Renal cortical epithelial cell (primary cell): ENCODE measurements around the gene KATNAL2. TPM values are rescaled to one million over a fixed set of nuclear protein-coding genes. Genes with fewer than 3 reads are reported as not detected.
"Not testable (repeated sequence)": the region's sequence is repeated elsewhere in the genome, so short reads cannot be mapped to it uniquely, and the experiment has no call there.

ENCODE experiments used
- DNase-seq: peaks from one replicate; pipeline ENCODE4 v3.0.0-alpha.2; 2011; ENCODE audit warnings: low read depth
- total RNA-seq: library from RNA; depleted of rRNA; stranded (reverse); fragments of >200 nt; gene quantifications from 2 replicates; pipeline ENCODE4 v1.2.3, GENCODE V29; 2014

The KATNAL2 gene
- total RNA-seq, 1 donor from 2014 or later = 10.3 TPM

DNA sequence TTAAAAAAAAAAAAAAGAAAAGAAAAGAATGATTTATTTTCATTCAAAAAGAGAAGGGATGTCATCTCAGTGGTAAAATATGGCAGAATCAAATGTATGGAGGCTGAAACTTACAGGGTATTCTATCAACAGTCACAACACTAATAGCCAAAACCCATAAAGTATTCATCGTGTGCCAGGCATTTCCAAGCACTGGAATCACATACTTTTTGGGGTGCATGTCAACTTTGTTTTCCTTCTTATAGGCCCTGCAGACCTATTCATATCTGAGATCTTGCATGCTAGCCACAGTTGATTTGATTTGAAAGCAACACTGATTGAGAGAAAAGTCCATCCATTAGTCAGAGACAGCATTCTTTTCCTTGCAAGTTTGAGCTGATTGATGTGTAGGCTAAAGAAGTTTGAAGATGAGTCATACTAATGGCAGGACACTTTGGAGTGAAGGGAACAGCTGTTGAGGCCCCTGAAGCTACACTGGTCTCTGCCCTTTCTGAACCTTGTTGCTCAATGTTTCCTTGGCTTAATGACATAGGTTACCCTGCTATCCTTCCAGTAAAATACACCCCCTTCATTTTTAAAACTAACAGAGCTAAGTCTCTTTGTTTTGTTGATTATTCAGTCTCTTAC lies 22.0 kb downstream of the KATNAL2 start:
- peak; percentile 88 for DNase-seq

DNA sequence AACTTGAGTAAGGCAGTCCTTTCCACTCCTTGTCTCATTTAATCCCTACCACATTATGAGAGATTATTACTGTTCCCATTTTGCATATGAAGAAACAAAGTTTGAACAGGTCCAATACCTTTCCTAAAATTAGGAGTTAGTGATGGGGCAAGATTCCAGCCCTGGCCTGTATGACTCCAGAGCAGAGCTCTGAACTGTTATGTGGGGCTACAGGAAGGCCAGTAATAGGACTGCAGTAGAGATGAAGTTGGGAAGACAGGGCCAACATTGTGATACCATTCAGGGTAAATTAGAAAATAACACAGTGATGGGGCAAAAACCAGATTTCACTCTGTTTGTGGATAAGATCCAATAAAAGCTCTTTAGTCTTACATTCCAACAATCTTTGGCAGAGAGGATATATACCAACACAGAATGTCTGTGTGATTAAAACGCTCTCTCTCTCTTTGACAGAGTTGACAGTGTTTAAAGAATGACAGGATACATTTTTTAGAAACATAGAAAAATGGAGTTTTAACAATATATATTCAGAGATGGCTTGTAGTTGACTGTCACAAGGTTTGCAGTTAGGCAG lies 22.7 kb downstream of the KATNAL2 start:
- DNase-seq = no peak

GRCh38 chr18:46942646-46943045 lies 25.2 kb downstream of the KATNAL2 start:
- no peak for DNase-seq

DNA sequence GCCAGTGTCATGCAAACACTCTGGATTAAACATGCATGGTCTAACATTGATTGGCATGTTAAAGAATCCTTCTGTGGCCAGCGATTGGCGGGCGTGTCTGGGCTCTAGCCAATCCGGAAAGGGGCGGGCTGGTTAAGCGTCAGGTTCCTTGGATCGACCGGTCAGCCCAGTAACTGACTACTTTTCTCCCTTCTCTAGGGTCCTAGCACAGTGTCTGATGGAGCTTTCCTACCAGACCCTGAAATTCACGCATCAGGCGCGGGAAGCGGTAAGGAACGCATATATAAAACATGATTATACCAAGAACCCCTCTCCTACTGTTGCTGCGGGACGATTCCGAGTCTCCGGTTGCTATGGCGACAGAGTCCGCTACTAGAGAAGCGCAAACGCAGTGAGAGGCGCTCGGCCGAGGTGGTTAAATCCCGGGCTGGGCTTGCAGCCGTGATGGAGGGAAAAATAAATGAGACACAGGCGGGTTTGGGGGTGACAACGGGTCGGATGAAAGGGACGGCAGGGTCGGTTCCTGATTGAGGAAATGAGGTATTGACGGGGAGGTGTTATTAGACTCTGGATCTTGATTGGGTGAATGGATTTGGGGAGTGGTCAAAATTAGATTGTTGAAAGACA lies 29.4 kb downstream of the KATNAL2 start:
- DNase-seq = peak; percentile 68

DNA sequence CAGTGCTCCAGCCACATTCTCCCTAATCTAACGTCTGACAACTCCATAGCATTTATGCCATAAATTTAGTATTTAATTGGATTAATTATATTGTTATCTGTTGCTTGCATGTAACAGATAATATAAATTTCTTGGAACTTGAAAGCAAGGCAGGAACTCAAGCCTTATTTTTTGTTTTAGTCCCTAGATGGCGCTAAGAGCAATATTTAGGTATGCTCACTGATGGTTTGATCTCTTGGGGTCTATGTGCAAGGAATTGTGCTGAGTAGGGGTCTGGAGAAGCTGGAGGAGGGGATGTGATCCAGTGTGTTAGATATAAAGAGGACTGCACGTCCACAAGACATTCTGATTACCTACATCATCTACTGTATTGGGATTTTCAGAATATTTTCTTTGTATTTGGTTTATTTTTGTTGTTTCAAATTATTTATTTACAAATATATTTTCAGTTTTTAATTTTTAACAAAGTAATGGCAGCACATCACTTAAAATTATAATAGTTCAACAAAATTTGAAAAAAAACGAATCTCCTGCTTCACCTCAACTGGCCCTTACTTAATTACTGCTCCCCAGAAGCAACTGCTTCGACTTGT lies 32.8 kb downstream of the KATNAL2 start:
- DNase-seq = peak; percentile 30

- DNase-seq = no peak
Measured at GRCh38 chr18:46953195-46953594, 35.8 kb downstream of the KATNAL2 start.

DNA sequence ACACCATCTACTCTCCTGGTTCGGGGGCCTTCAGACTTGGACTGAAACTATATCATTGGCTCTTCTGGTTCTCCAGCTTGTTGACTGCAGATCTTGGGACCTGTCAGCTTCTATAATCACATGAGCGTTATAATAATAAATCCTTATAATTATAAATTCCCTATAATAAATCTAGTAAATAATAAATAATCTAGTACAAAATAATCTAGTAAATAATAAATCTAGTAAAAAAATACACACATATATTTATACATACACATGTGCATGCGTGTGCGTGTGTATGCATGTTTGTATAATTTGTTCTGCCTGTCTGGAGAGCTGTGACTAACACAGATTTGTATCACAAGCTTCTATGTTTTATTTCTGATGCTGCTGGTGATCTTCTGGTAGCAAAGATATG lies 40.8 kb downstream of the KATNAL2 start:
- no peak for DNase-seq

GRCh38 chr18:46963656-46964578 lies 46.5 kb downstream of the KATNAL2 start:
- not testable (repeated sequence) for DNase-seq

DNA sequence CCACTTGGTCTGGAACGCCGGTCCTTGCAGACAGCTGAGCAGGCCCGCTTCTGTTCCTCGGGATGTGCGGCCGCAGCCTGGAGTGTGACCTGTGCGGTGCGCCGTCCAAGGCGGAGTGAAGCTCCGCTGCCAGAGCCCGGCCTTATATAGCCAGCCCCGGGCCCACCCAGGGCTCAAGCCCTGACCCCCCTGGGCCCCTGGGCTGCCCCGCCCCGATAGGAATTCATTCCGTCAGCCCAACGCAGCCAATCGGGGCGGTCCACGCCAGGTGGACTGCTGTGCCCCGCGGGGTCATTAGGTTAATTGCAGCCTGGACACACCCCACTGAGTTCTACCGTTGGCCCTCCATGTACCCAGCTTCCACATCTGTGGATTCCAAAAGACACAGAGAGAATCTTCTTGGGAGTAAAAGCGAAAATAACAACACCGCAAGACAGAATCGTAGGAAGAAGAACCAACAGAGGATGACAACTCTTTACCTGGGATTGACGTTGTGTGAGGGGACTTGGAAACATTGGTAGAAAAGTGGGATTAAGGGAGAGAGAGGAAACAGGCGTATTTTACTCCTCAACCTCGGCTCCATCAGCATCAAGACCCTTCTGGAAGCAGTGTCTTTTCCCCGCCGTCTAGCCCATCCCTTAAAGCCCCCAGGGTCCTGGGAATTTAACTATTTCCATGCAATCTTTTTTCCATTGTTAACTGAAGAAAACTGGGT lies 47.3 kb downstream of the KATNAL2 start:
- peak; percentile 17 for DNase-seq

GRCh38 chr18:46966266-46966665 lies 48.9 kb downstream of the KATNAL2 start:
- DNase-seq = not testable (repeated sequence)

GRCh38 chr18:46969551-46969950 lies 52.1 kb downstream of the KATNAL2 start:
- DNase-seq = not testable (repeated sequence)

DNA sequence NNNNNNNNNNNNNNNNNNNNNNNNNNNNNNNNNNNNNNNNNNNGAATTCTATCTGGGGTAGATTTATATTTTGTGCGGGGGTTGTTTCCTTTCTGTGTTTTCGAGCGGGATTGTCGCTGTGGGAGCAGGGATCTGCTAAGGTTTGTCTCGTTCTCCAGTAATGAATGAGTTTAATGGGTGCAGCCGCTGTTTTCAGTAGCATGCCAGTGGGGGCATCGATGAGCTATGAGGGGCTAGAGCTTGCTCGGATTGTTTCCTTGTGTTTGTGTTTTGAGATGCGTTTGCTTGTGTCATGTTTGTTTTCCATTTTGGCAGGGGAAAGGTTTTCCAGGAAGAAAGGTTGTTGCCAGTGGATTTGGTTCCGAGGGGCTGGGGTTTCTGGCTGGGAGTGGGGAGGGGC lies 102.5 kb downstream of the KATNAL2 start:
- not testable (repeated sequence) for DNase-seq

GRCh38 chr18:47020757-47021156 lies 103.4 kb downstream of the KATNAL2 start:
- DNase-seq = not testable (repeated sequence)

- not testable (repeated sequence) for DNase-seq
Measured at GRCh38 chr18:47022821-47023220, 105.4 kb downstream of the KATNAL2 start.

DNA sequence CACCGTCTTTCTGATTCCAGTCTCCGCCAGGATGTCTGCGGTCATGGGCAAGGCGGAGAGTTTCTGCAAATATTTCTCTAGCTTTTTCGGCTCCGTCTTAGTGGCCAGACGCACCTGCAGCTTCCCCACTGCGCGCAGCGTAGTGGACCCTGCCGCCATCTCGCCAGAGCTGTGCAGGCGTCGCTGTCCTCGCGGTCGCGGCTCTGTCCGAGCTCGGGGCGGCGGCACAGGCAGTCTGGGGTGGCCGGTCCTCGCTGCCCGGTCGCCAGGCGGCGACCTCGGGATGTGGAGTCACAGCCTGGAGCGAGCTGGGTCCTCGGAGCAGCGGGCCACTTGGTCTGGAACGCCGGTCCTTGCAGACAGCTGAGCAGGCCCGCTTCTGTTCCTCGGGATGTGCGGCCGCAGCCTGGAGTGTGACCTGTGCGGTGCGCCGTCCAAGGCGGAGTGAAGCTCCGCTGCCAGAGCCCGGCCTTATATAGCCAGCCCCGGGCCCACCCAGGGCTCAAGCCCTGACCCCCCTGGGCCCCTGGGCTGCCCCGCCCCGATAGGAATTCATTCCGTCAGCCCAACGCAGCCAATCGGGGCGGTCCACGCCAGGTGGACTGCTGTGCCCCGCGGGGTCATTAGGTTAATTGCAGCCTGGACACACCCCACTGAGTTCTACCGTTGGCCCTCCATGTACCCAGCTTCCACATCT lies 106.5 kb downstream of the KATNAL2 start:
- not testable (repeated sequence) for DNase-seq

GRCh38 chr18:47025557-47026174 lies 108.3 kb downstream of the KATNAL2 start:
- not testable (repeated sequence) for DNase-seq

- not testable (repeated sequence) for DNase-seq
Measured at GRCh38 chr18:47028738-47029137, 111.3 kb downstream of the KATNAL2 start.

- not testable (repeated sequence) for DNase-seq
Measured at GRCh38 chr18:47029684-47030353, 112.4 kb downstream of the KATNAL2 start.

DNA sequence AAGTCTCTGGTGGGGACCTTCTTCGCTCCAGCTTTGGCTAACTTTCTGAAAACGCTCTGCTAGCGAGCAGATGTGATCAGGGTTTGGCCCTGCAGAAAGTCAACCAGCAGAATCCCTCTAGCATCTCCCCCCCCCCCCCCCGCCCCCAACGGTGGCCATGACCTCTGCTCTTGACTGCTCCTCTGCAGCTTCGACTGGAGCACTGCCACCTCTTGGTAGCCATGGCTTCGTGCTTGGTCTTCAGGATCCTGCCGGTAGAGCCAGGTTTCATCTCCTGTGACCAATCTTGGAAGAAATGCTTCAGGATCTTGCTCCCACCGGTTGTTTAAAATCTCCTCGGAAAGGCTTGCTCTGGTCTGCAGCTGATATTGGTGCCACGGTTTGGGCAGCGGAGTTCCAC lies 113.5 kb downstream of the KATNAL2 start:
- DNase-seq = not testable (repeated sequence)
